Ishikawa (cell line): ENCODE measurements around the gene PER1.

Experiments used
- CEBPB ChIP-seq: IDR thresholded peaks from 2 replicates; pipeline ENCODE4 v1.6.1; 2012
- CREB1 ChIP-seq: IDR thresholded peaks from 2 replicates; pipeline ENCODE4 v1.6.1; 2012; ENCODE audit warnings: low read depth
- EGR1 ChIP-seq: IDR thresholded peaks from 2 replicates; pipeline ENCODE4 v1.6.1; 2012
- EP300 ChIP-seq: IDR thresholded peaks from 2 replicates; pipeline ENCODE4 v1.6.1; 2012; ENCODE audit warnings: borderline replicate concordance
- FOXM1 ChIP-seq: IDR thresholded peaks from 2 replicates; pipeline ENCODE4 v1.6.1; 2012; ENCODE audit warnings: low read depth, borderline replicate concordance
- MAX ChIP-seq: IDR thresholded peaks from 2 replicates; pipeline ENCODE4 v1.6.1; 2012
- NFIC ChIP-seq: IDR thresholded peaks from 2 replicates; pipeline ENCODE4 v1.6.1; 2012
- RAD21 ChIP-seq: IDR thresholded peaks from 2 replicates; pipeline ENCODE4 v1.6.1; 2012; ENCODE audit warnings: low read depth
- REST ChIP-seq: IDR thresholded peaks from 2 replicates; pipeline ENCODE4 v1.6.1; 2012; ENCODE audit warnings: low read depth, mild to moderate bottlenecking
- TAF1 ChIP-seq: IDR thresholded peaks from 2 replicates; pipeline ENCODE4 v1.6.1; 2012; ENCODE audit warnings: low read depth, mild to moderate bottlenecking
- TCF12 ChIP-seq: IDR thresholded peaks from 2 replicates; pipeline ENCODE4 v1.6.1; 2012; ENCODE audit warnings: low read depth
- TEAD4 ChIP-seq: IDR thresholded peaks from 2 replicates; pipeline ENCODE4 v1.6.1; 2012
- USF1 ChIP-seq: IDR thresholded peaks from 2 replicates; pipeline ENCODE4 v1.6.1; 2012
- YY1 ChIP-seq: IDR thresholded peaks from 2 replicates; pipeline ENCODE4 v1.6.1; 2012; ENCODE audit warnings: low read depth
- ZBTB7A ChIP-seq: IDR thresholded peaks from 2 replicates; pipeline ENCODE4 v1.6.1; 2012; ENCODE audit warnings: low read depth

The PER1 gene

GRCh38 chr17:8100763-8101162, 51.4 kb downstream of the PER1 start:
- TF ChIP-seq ZBTB7A (no peak), NFIC (no peak), CEBPB (no peak), TAF1 (no peak), EGR1 (no peak), CREB1 (no peak), EP300 (no peak), YY1 (no peak), TCF12 (no peak), TEAD4 (no peak), RAD21 (no peak), MAX (no peak), USF1 (no peak), REST (no peak), FOXM1 (no peak)

- TF ChIP-seq REST: no peak
- TF ChIP-seq USF1: no peak
- no peak for TF ChIP-seq YY1
These were observed 52.1 kb downstream of the PER1 start for GRCh38 chr17:8100111-8100510.

- TF ChIP-seq ZBTB7A (no peak), REST (no peak), USF1 (no peak), FOXM1 (no peak), EGR1 (no peak), CEBPB (no peak), TAF1 (no peak), TEAD4 (no peak), EP300 (no peak)
These were observed 55.7 kb downstream of the PER1 start for GRCh38 chr17:8096541-8096940.

- no peak for TF ChIP-seq RAD21
- no peak for TF ChIP-seq TEAD4
- TF ChIP-seq NFIC: no peak
- TF ChIP-seq CREB1: no peak
- no peak for TF ChIP-seq REST
- TF ChIP-seq TCF12: no peak
- no peak for TF ChIP-seq TAF1
- TF ChIP-seq MAX: no peak
- TF ChIP-seq YY1: no peak
- TF ChIP-seq CEBPB: no peak
- TF ChIP-seq USF1: no peak
- TF ChIP-seq EP300: no peak
- TF ChIP-seq FOXM1: no peak
- no peak for TF ChIP-seq EGR1
- TF ChIP-seq ZBTB7A: no peak
These were observed 56.8 kb downstream of the PER1 start for GRCh38 chr17:8095361-8095760.
